SW 1271 (cell line): ENCODE results near the gene MORN2.

Experiments
- DNase-seq, 2 experiments: peaks; one replicate each; lab custom pipeline; 2025; lab: John Stamatoyannopoulos, UW

The MORN2 gene

GRCh38 chr2:38889575-38889974, 13.8 kb downstream of the MORN2 start, which contains the start of gene ARHGEF33:
TSS of gene ARHGEF33 (plus strand) at chr2:38889875. CDS start at chr2:38919448, 29,573 bp downstream.
- no peak for DNase-seq

GRCh38 chr2:38892819-38893218, 17.0 kb downstream of the MORN2 start:
- no peak for DNase-seq

GRCh38 chr2:38898256-38898655, 22.5 kb downstream of the MORN2 start:
- DNase-seq, result no peak

- no peak for DNase-seq
Measured at GRCh38 chr2:38900726-38901125, 24.9 kb downstream of the MORN2 start.

- no peak for DNase-seq
Measured at GRCh38 chr2:38905251-38905650, 29.5 kb downstream of the MORN2 start.

- DNase-seq, result no peak
Measured at GRCh38 chr2:38907242-38907641, 31.5 kb downstream of the MORN2 start.

- no peak for DNase-seq
Measured at GRCh38 chr2:38907743-38908562, 32.2 kb downstream of the MORN2 start.

GRCh38 chr2:38909872-38910271, 34.1 kb downstream of the MORN2 start:
- DNase-seq, result no peak

GRCh38 chr2:38911191-38911590, 35.4 kb downstream of the MORN2 start:
- no peak for DNase-seq

- DNase-seq, result no peak
Measured at GRCh38 chr2:38912619-38913018, 36.8 kb downstream of the MORN2 start.

GRCh38 chr2:38922389-38922788, 46.6 kb downstream of the MORN2 start:
- DNase-seq, result no peak

GRCh38 chr2:38922902-38923301, 47.1 kb downstream of the MORN2 start:
- DNase-seq, result no peak

- no peak for DNase-seq
Measured at GRCh38 chr2:38925982-38926381, 50.2 kb downstream of the MORN2 start.

- no peak for DNase-seq
Measured at GRCh38 chr2:38930600-38930999, 54.8 kb downstream of the MORN2 start.
